Activated CD8-positive, alpha-beta T cell treated with anti-CD3 and anti-CD28 coated beads, Interleukin-2, amount 10 ng/mL, durations not matched to agents 7 days and 5 days (primary cell): ENCODE measurements around the gene C1QTNF9B. TPM values are rescaled to one million over a fixed set of nuclear protein-coding genes. Genes with fewer than 3 reads are reported as not detected.

Source experiments
- total RNA-seq, 2 experiments: library from RNA; stranded (reverse); gene quantifications; one replicate each; pipeline ENCODE4 v1.2.3, GENCODE V29; 2021

The C1QTNF9B gene
- total RNA-seq, 2 experiments from 2014 or later: not detected

Other genes with a start within 250 kb of the C1QTNF9B start
- gene MIPEP, start 8.1 kb downstream of the C1QTNF9B start, total RNA-seq: 10 to 100 TPM in 1 of 2 experiments, 1 to 10 TPM in 1; 9.6 to 11.6 TPM